Stimulated activated CD8-positive, alpha-beta memory T cell treated with anti-CD3 and anti-CD28 coated beads, Interleukin-2, amount 100 ng/mL, for 48 hours (primary cell): ENCODE results near the gene POU2F1.

Experiments used
- DNase-seq, 2 donors: peaks; one replicate each; pipeline ENCODE4 v3.0.0-alpha.2; 2020; ENCODE audit warnings: low read depth in 2 of 2

Gene POU2F1

GRCh38 chr1:167442142-167442848, 221.6 kb downstream of the POU2F1 start:
- DNase-seq, result peak; percentile 81

- DNase-seq, result no peak
Measured at GRCh38 chr1:167442854-167443565, 222.3 kb downstream of the POU2F1 start.

- no peak for DNase-seq
Measured at GRCh38 chr1:167443757-167444156, 223.1 kb downstream of the POU2F1 start.

GRCh38 chr1:167446966-167447365, 226.3 kb downstream of the POU2F1 start:
- DNase-seq, result no peak

- peak in 1 of 2 donors; percentile 55 for DNase-seq
Measured at GRCh38 chr1:167447521-167448136, 226.9 kb downstream of the POU2F1 start.

- no peak for DNase-seq
Measured at GRCh38 chr1:167450843-167451242, 230.2 kb downstream of the POU2F1 start.

- DNase-seq, result no peak
Measured at GRCh38 chr1:167452483-167452882, 231.8 kb downstream of the POU2F1 start.

- DNase-seq, result no peak
Measured at GRCh38 chr1:167453123-167453522, 232.4 kb downstream of the POU2F1 start.

- no peak for DNase-seq
Measured at GRCh38 chr1:167454304-167454893, 233.7 kb downstream of the POU2F1 start.

GRCh38 chr1:167454894-167455785, 234.5 kb downstream of the POU2F1 start:
- DNase-seq, result peak; percentile 71 to 76

- DNase-seq, result peak in 1 of 2 donors; percentile 45
Measured at GRCh38 chr1:167455786-167456446, 235.2 kb downstream of the POU2F1 start.

GRCh38 chr1:167456524-167456923, 235.8 kb downstream of the POU2F1 start:
- no peak for DNase-seq

GRCh38 chr1:167456926-167457325, 236.2 kb downstream of the POU2F1 start:
- no peak for DNase-seq

- DNase-seq, result no peak
Measured at GRCh38 chr1:167457936-167458584, 237.4 kb downstream of the POU2F1 start.

- DNase-seq, result no peak
Measured at GRCh38 chr1:167460836-167461235, 240.2 kb downstream of the POU2F1 start.

- DNase-seq, result no peak
Measured at GRCh38 chr1:167462341-167462740, 241.7 kb downstream of the POU2F1 start.

- no peak for DNase-seq
Measured at GRCh38 chr1:167463080-167463479, 242.4 kb downstream of the POU2F1 start.

- no peak for DNase-seq
Measured at GRCh38 chr1:167463875-167464575, 243.3 kb downstream of the POU2F1 start.

GRCh38 chr1:167465018-167465417, 244.3 kb downstream of the POU2F1 start:
- no peak for DNase-seq

- DNase-seq, result no peak
Measured at GRCh38 chr1:167465743-167466142, 245.1 kb downstream of the POU2F1 start.
